CD4-positive, CD25-positive, alpha-beta regulatory T cell (primary cell): ENCODE results near the gene CAPRIN2. TPM values are rescaled to one million over a fixed set of nuclear protein-coding genes. Genes with fewer than 3 reads are reported as not detected.

Experiments
- ATAC-seq, 2 donors: fragments of 150-1000 bp; cut with Tn5 transposase; one replicate each; pipeline ENCODE4 v1.10.0; 2021; ENCODE audit warnings: low read depth in 2 of 2, moderate number of reproducible peaks in 2 of 2, moderate library complexity in 1 of 2
- DNase-seq, 3 donors: peaks; one replicate each; pipeline versions ENCODE4 v3.0.0 to v3.0.0-alpha.2; 2012 to 2022; ENCODE audit warnings: mixed read lengths in 1 of 3
- H3K27ac ChIP-seq: one replicate; pipeline ENCODE4 v1.7.0; 2013; ENCODE audit warnings: mild to moderate bottlenecking, low read length; ENCODE audit not compliant: insufficient read depth, poor library complexity, severe bottlenecking
- H3K27me3 ChIP-seq: one replicate; pipeline ENCODE4 v1.7.0; 2013; ENCODE audit warnings: low read length; ENCODE audit not compliant: control insufficient read depth, insufficient read depth
- H3K36me3 ChIP-seq: one replicate; pipeline ENCODE4 v1.7.0; 2013; ENCODE audit warnings: mild to moderate bottlenecking, low read length, moderate library complexity; ENCODE audit not compliant: control insufficient read depth, insufficient read depth
- H3K4me1 ChIP-seq: 2 replicates; pipeline ENCODE4 v1.7.0; 2013; ENCODE audit warnings: mild to moderate bottlenecking, low read length; ENCODE audit not compliant: insufficient read depth, control insufficient read depth, poor library complexity, severe bottlenecking
- H3K4me3 ChIP-seq: one replicate; pipeline ENCODE4 v1.7.0; 2013; ENCODE audit warnings: low read depth, mild to moderate bottlenecking, low read length, moderate library complexity
- H3K9me3 ChIP-seq, 2 experiments: 1 replicate in 1 of 2; 2 replicates in 1 of 2; pipeline ENCODE4 v1.7.0; 2013; ENCODE audit warnings: low read length in 2 of 2, mild to moderate bottlenecking in 1 of 2, moderate library complexity in 1 of 2; ENCODE audit not compliant: control insufficient read depth in 2 of 2
- H3K27ac Mint-ChIP-seq, 3 donors: one replicate each; pipeline ENCODE4 v1.8.0; 2020 to 2022; ENCODE audit warnings: mild to moderate bottlenecking in 3 of 3, mixed read lengths in 3 of 3, moderate library complexity in 2 of 3
- H3K27me3 Mint-ChIP-seq: one replicate; pipeline ENCODE4 v1.8.0; 2022; ENCODE audit warnings: mild to moderate bottlenecking, mixed read lengths
- H3K36me3 Mint-ChIP-seq: one replicate; pipeline ENCODE4 v1.8.0; 2020; ENCODE audit warnings: mixed read lengths
- H3K4me1 Mint-ChIP-seq, 4 donors: one replicate each; pipeline ENCODE4 v1.8.0; 2020 to 2022; ENCODE audit warnings: mixed read lengths in 4 of 4, mild to moderate bottlenecking in 1 of 4
- H3K4me3 Mint-ChIP-seq, 4 donors: one replicate each; pipeline ENCODE4 v1.8.0; 2020 to 2022; ENCODE audit warnings: mild to moderate bottlenecking in 4 of 4, mixed read lengths in 4 of 4, moderate library complexity in 3 of 4
- H3K9me3 Mint-ChIP-seq, 7 donors: one replicate each; pipeline ENCODE4 v1.8.0; 2020 to 2022; ENCODE audit warnings: mixed read lengths in 7 of 7, mild to moderate bottlenecking in 3 of 7, moderate library complexity in 2 of 7
- polyA plus RNA-seq, 4 donors: library from polyadenylated mRNA; unstranded; fragments of 300-500 nt; fragmentation: Illumina TruSeq; gene quantifications; one replicate each; pipeline ENCODE4 v1.2.3, GENCODE V29; 2021
- total RNA-seq: library from RNA; stranded (reverse); gene quantifications from one replicate; pipeline ENCODE4 v1.2.3, GENCODE V29; 2022

The CAPRIN2 gene
- total and polyA plus RNA-seq, 5 donors from 2014 or later: 5.6 to 29.9 (median 9.7) TPM

- peaks cover 18% of the 10 kb centered on the region for H3K4me1 ChIP-seq
- Mint-ChIP-seq H3K9me3 (no peaks in the 10 kb centered on the region), H3K4me1 (peaks cover 0 to 23% (median 7%) of the 10 kb centered on the region in 4 donors), H3K4me3 (peak overlapping the region in 1 of 4 donors; percentile 48), H3K27ac (no peak overlapping the region), H3K36me3 (no peaks in the 10 kb centered on the region), H3K27me3 (peaks cover 62% of the 10 kb centered on the region)
- H3K36me3 ChIP-seq: no peaks in the 10 kb centered on the region
- H3K4me3 ChIP-seq: no peak overlapping the region
- H3K9me3 ChIP-seq: no peaks in the 10 kb centered on the region
- peaks cover 5% of the 10 kb centered on the region for H3K27me3 ChIP-seq
- no peak overlapping the region for H3K27ac ChIP-seq
- DNase-seq (no peak), ATAC-seq (no peak)
Measured at GRCh38 chr12:30794020-30794419, 39.3 kb upstream of the CAPRIN2 start.

GRCh38 chr12:30792648-30793499, 38.1 kb upstream of the CAPRIN2 start:
- ATAC-seq (no peak), DNase-seq (no peak)
- peaks cover 0 to 23% (median 7%) of the 10 kb centered on the region in 4 donors for H3K4me1 Mint-ChIP-seq
- H3K27ac Mint-ChIP-seq: no peak overlapping the region
- Histone ChIP-seq H3K4me1 (peaks cover 18% of the 10 kb centered on the region), H3K27me3 (no peaks in the 10 kb centered on the region), H3K27ac (no peak overlapping the region), H3K4me3 (no peak overlapping the region), H3K36me3 (no peaks in the 10 kb centered on the region), H3K9me3 (no peaks in the 10 kb centered on the region)
- no peaks in the 10 kb centered on the region for H3K9me3 Mint-ChIP-seq
- no peaks in the 10 kb centered on the region for H3K36me3 Mint-ChIP-seq
- H3K27me3 Mint-ChIP-seq: peaks cover 51% of the 10 kb centered on the region
- H3K4me3 Mint-ChIP-seq: peak overlapping the region in 1 of 4 donors; percentile 65

- no peak overlapping the region for H3K27ac ChIP-seq
- H3K4me1 ChIP-seq: peaks cover 18% of the 10 kb centered on the region
- no peaks in the 10 kb centered on the region for H3K9me3 Mint-ChIP-seq
- H3K27me3 ChIP-seq: no peaks in the 10 kb centered on the region
- DNase-seq (no peak), ATAC-seq (no peak)
- H3K27me3 Mint-ChIP-seq: peaks cover 43% of the 10 kb centered on the region
- no peak overlapping the region for H3K4me3 ChIP-seq
- H3K27ac Mint-ChIP-seq: no peak overlapping the region
- no peaks in the 10 kb centered on the region for H3K36me3 Mint-ChIP-seq
- H3K9me3 ChIP-seq: no peaks in the 10 kb centered on the region
- peaks cover 0 to 18% (median 5%) of the 10 kb centered on the region in 4 donors for H3K4me1 Mint-ChIP-seq
- no peak overlapping the region for H3K4me3 Mint-ChIP-seq
- no peaks in the 10 kb centered on the region for H3K36me3 ChIP-seq
Measured at GRCh38 chr12:30792085-30792484, 37.3 kb upstream of the CAPRIN2 start.

GRCh38 chr12:30788754-30789153, 34.0 kb upstream of the CAPRIN2 start:
- Histone ChIP-seq H3K27ac (no peak overlapping the region), H3K27me3 (no peaks in the 10 kb centered on the region), H3K4me1 (no peaks in the 10 kb centered on the region), H3K9me3 (no peaks in the 10 kb centered on the region), H3K4me3 (no peak overlapping the region), H3K36me3 (no peaks in the 10 kb centered on the region)
- ATAC-seq (no peak), DNase-seq (no peak)
- H3K27me3 Mint-ChIP-seq: peaks cover 39% of the 10 kb centered on the region
- H3K9me3 Mint-ChIP-seq: peaks cover 0 to 4% (median 0%) of the 10 kb centered on the region in 7 donors
- H3K4me1 Mint-ChIP-seq: no peaks in the 10 kb centered on the region
- no peak overlapping the region for H3K4me3 Mint-ChIP-seq
- H3K27ac Mint-ChIP-seq: no peak overlapping the region
- no peaks in the 10 kb centered on the region for H3K36me3 Mint-ChIP-seq

DNA sequence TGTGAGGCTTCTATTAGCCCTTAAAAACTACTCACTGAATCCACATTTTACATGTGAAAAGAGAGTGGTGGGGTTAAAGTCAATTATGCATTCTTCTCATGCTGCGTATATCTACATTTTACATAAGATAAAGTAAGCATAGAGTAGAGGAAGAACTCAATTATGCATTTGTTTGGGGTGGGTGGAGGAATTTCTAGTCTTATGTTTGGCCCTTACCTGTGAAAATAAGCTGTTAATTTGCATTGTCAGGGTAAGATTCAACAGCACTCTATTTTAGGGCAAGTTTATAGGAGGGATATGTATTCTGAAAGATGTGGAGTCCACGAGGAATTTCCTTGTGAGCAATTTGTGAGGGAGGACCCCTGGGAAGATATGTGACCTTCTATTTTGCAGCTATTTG, 30.9 kb upstream of the CAPRIN2 start:
- Histone ChIP-seq H3K9me3 (no peaks in the 10 kb centered on the region), H3K4me1 (no peaks in the 10 kb centered on the region), H3K27ac (no peak overlapping the region), H3K36me3 (no peaks in the 10 kb centered on the region), H3K4me3 (no peak overlapping the region), H3K27me3 (peaks cover 5% of the 10 kb centered on the region)
- Mint-ChIP-seq H3K4me3 (no peak overlapping the region), H3K27ac (no peak overlapping the region), H3K27me3 (peaks cover 26% of the 10 kb centered on the region), H3K9me3 (peaks cover 0 to 4% (median 0%) of the 10 kb centered on the region in 7 donors), H3K36me3 (no peaks in the 10 kb centered on the region), H3K4me1 (no peaks in the 10 kb centered on the region)
- ATAC-seq (no peak), DNase-seq (no peak)

DNA sequence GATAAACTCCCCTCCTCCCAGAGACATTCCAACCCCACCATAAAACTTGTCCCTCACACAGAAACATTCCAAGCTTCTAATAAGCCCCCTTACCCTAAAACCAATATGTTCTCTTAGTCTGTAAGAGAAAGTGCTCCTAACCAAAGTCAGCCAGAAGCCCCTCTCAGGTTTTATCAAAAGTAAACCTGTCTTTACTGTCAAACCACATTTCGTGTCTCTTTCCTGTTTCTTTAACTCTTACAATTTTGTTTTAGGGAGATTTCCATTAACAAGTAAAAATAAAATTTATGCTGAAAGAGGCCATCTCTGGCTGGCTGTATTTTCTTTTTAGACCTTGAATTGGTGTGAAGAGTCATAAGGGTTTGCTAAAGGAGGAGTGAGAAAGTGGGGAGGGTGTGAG, 29.8 kb upstream of the CAPRIN2 start:
- Mint-ChIP-seq H3K4me1 (no peaks in the 10 kb centered on the region), H3K27me3 (peaks cover 25% of the 10 kb centered on the region), H3K4me3 (no peak overlapping the region), H3K36me3 (no peaks in the 10 kb centered on the region), H3K27ac (peak overlapping the region in 1 of 3 donors; percentile 23), H3K9me3 (peaks cover 0 to 4% (median 0%) of the 10 kb centered on the region in 7 donors)
- Histone ChIP-seq H3K36me3 (no peaks in the 10 kb centered on the region), H3K27me3 (peaks cover 8% of the 10 kb centered on the region), H3K4me3 (no peak overlapping the region), H3K9me3 (no peaks in the 10 kb centered on the region), H3K4me1 (no peaks in the 10 kb centered on the region), H3K27ac (no peak overlapping the region)
- no peak for ATAC-seq
- no peak for DNase-seq

DNA sequence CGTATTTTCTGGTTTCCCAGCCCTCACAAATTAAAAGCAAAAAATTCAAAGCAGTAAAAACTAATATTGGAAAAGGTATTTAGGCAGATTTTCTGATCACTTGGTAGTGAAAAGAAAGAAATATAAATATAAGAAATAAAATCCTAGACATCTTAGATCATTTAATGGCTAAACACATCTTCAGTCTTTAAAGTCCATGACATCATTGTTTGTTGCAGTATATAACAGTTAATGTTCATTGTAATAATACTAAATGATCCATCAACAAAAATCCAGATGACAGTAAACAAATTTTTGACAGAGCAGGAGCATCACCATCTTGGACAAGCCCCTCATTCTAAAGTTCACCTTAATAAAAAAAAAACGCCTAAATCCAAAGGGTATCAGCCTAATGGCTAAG, 29.2 kb upstream of the CAPRIN2 start:
- ATAC-seq (no peak), DNase-seq (no peak)
- H3K27ac ChIP-seq: no peak overlapping the region
- H3K9me3 ChIP-seq: no peaks in the 10 kb centered on the region
- H3K36me3 ChIP-seq: no peaks in the 10 kb centered on the region
- H3K4me3 ChIP-seq: no peak overlapping the region
- Mint-ChIP-seq H3K27me3 (peaks cover 30% of the 10 kb centered on the region), H3K27ac (no peak overlapping the region), H3K9me3 (peaks cover 0 to 4% (median 0%) of the 10 kb centered on the region in 7 donors), H3K36me3 (no peaks in the 10 kb centered on the region), H3K4me1 (no peaks in the 10 kb centered on the region), H3K4me3 (no peak overlapping the region)
- H3K4me1 ChIP-seq: no peaks in the 10 kb centered on the region
- H3K27me3 ChIP-seq: peaks cover 10% of the 10 kb centered on the region
